Activated naive CD4-positive, alpha-beta T cell treated with anti-CD3 and anti-CD28 coated beads, Interleukin-2, amount 50 U/mL, for 16 hours (primary cell): ENCODE results near the gene PRDM16.

Source experiments
- DNase-seq: peaks from one replicate; pipeline ENCODE4 v3.0.0-alpha.2; 2020

The PRDM16 gene

GRCh38 chr1:3290915-3291314 is 221.9 kb downstream of the PRDM16 start:
- no peak for DNase-seq

- DNase-seq: no peak
These were observed 223.2 kb downstream of the PRDM16 start for GRCh38 chr1:3292051-3292722.

GRCh38 chr1:3292868-3293562 is 224.0 kb downstream of the PRDM16 start:
- DNase-seq: no peak

- DNase-seq: no peak
These were observed 224.6 kb downstream of the PRDM16 start for GRCh38 chr1:3293563-3294080.

- no peak for DNase-seq
These were observed 225.4 kb downstream of the PRDM16 start for GRCh38 chr1:3294450-3294849.

GRCh38 chr1:3295846-3296245 is 226.8 kb downstream of the PRDM16 start:
- no peak for DNase-seq

- no peak for DNase-seq
These were observed 227.3 kb downstream of the PRDM16 start for GRCh38 chr1:3296326-3296725.

GRCh38 chr1:3296826-3297225 is 227.8 kb downstream of the PRDM16 start:
- DNase-seq: no peak

- DNase-seq: no peak
These were observed 228.8 kb downstream of the PRDM16 start for GRCh38 chr1:3297756-3298155.

- DNase-seq: no peak
These were observed 229.2 kb downstream of the PRDM16 start for GRCh38 chr1:3298197-3298596.

GRCh38 chr1:3304246-3304645 is 235.2 kb downstream of the PRDM16 start:
- no peak for DNase-seq

- DNase-seq: no peak
These were observed 235.7 kb downstream of the PRDM16 start for GRCh38 chr1:3304692-3305091.

GRCh38 chr1:3305156-3305555 is 236.2 kb downstream of the PRDM16 start:
- DNase-seq: no peak

GRCh38 chr1:3306583-3307291 is 237.7 kb downstream of the PRDM16 start:
- no peak for DNase-seq

- no peak for DNase-seq
These were observed 238.4 kb downstream of the PRDM16 start for GRCh38 chr1:3307359-3307758.

GRCh38 chr1:3308053-3308452 is 239.1 kb downstream of the PRDM16 start:
- no peak for DNase-seq

- DNase-seq: no peak
These were observed 241.9 kb downstream of the PRDM16 start for GRCh38 chr1:3310718-3311400.

- DNase-seq: no peak
These were observed 242.7 kb downstream of the PRDM16 start for GRCh38 chr1:3311711-3312110.

- no peak for DNase-seq
These were observed 243.4 kb downstream of the PRDM16 start for GRCh38 chr1:3312310-3312897.

GRCh38 chr1:3312898-3313575 is 244.0 kb downstream of the PRDM16 start:
- DNase-seq: peak; percentile 51

- no peak for DNase-seq
These were observed 244.6 kb downstream of the PRDM16 start for GRCh38 chr1:3313576-3313950.
